ENCODE measurements around the gene MBD6. TPM values are rescaled to one million over a fixed set of nuclear protein-coding genes. Genes with fewer than 3 reads are reported as not detected.
"Not testable (repeated sequence)": the region's sequence is repeated elsewhere in the genome, so short reads cannot be mapped to it uniquely, and the experiment has no call there.

The MBD6 gene
- total RNA-seq, 1 donor from 2014 or later, result 3.6 TPM

DNA sequence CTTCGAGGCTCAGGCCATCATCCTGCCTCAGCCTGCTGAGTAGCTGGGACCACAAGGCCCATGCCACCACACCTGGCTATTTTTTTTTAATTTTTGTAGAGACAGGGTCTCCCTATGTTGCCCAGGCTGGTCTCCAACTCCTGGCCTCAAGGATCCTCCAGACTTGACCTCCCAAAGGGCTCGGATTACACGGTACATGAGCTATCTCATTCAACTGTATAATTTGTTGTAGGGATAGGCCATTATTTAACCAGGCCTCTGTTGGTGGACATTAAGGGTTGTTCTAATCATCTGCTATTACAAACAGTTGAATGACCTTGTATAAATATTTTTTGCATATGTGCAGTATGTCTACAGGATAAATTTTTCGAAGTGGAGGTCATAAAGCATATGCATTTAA is 36.2 kb downstream of the MBD6 start:
- Histone ChIP-seq H3K4me2 (no peak overlapping the region), H3K9ac (no peak overlapping the region), H4K20me1 (ENCODE audit: low read depth) (peaks cover 28% of the 10 kb centered on the region), H3K36me3 (no peaks in the 10 kb centered on the region), H2AFZ (replicated peaks) (no peak overlapping the region), H3F3A (ENCODE audit: low read depth) (peaks cover 11% of the 10 kb centered on the region), H3K9me3 (ENCODE audit: low read depth) (no peaks in the 10 kb centered on the region), H3K27ac (no peak overlapping the region), H3K4me1 (peaks cover 3% of the 10 kb centered on the region), H3K4me3 (no peak overlapping the region), H3K79me2 (ENCODE audit: low read depth) (peaks cover 36% of the 10 kb centered on the region), H3K27me3 (no peaks in the 10 kb centered on the region)
- peaks cover 7% of the 10 kb centered on the region for H3K27me3 Mint-ChIP-seq (ENCODE audit: insufficient read depth, low read depth)
- H3K4me1 Mint-ChIP-seq, result peaks cover 8% of the 10 kb centered on the region
- no peak overlapping the region for H3K27ac Mint-ChIP-seq
- H3K9me3 Mint-ChIP-seq, result no peaks in the 10 kb centered on the region
- H3K4me3 Mint-ChIP-seq, result no peak overlapping the region
- peaks cover 2% of the 10 kb centered on the region for H3K36me3 Mint-ChIP-seq
- no peak for DNase-seq (ENCODE audit: low spot score)
- TF ChIP-seq CTCF (IDR thresholded peaks at IDR 0.05) (no peak), EZH2 (IDR thresholded peaks at IDR 0.05) (no peak), EZH2phosphoT487 (IDR thresholded peaks at IDR 0.05) (no peak)

DNA sequence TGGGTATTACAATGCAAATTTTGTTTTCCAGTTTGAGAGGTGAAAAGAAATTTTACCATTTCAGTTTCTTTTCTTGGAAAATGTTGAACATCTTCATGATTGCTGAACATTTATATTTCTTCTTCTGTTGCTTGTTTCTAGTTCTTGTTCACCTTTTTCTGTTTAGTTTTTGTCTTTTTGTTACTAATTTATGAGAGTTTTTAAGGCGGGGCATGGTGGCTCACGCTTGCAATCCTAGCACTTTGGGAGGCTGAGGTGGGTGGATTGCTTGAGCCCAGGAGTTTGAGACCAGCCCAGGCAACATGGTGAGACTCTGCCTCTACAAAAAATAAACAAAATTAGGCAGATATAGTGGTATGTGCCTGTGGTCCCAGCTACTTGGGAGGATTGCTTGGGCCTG is 37.9 kb downstream of the MBD6 start:
- peaks cover 11% of the 10 kb centered on the region for H3K27me3 Mint-ChIP-seq (ENCODE audit: insufficient read depth, low read depth)
- H2AFZ ChIP-seq (replicated peaks), result no peak overlapping the region
- no peak overlapping the region for H3K27ac Mint-ChIP-seq
- no peak overlapping the region for H3K9ac ChIP-seq
- peaks cover 21% of the 10 kb centered on the region for H3K79me2 ChIP-seq (ENCODE audit: low read depth)
- no peak overlapping the region for H3K4me3 Mint-ChIP-seq
- H3K4me3 ChIP-seq, result no peak overlapping the region
- H3F3A ChIP-seq (ENCODE audit: low read depth), result peaks cover 7% of the 10 kb centered on the region
- H3K9me3 Mint-ChIP-seq, result no peaks in the 10 kb centered on the region
- peaks cover 10% of the 10 kb centered on the region for H3K36me3 Mint-ChIP-seq
- no peaks in the 10 kb centered on the region for H3K4me1 ChIP-seq
- no peaks in the 10 kb centered on the region for H3K36me3 ChIP-seq
- peaks cover 12% of the 10 kb centered on the region for H4K20me1 ChIP-seq (ENCODE audit: low read depth)
- no peak for DNase-seq (ENCODE audit: low spot score)
- H3K27ac ChIP-seq, result no peak overlapping the region
- TF ChIP-seq CTCF (IDR thresholded peaks at IDR 0.05), result no peak
- TF ChIP-seq EZH2 (IDR thresholded peaks at IDR 0.05), result no peak
- no peak for TF ChIP-seq EZH2phosphoT487 (IDR thresholded peaks at IDR 0.05)
- H3K9me3 ChIP-seq (ENCODE audit: low read depth), result no peaks in the 10 kb centered on the region
- H3K4me1 Mint-ChIP-seq, result no peaks in the 10 kb centered on the region
- H3K27me3 ChIP-seq, result no peaks in the 10 kb centered on the region
- H3K4me2 ChIP-seq, result no peak overlapping the region

GRCh38 chr12:57561117-57561516 is 38.5 kb downstream of the MBD6 start:
- H3K27ac ChIP-seq; H3K4me3 Mint-ChIP-seq; DNase-seq (ENCODE audit: low spot score); H3K4me1 Mint-ChIP-seq; H3K4me1 ChIP-seq; H3K27me3 ChIP-seq; H3K36me3 Mint-ChIP-seq; H3K36me3 ChIP-seq; H3K4me3 ChIP-seq; H3K9ac ChIP-seq; H3K9me3 ChIP-seq (ENCODE audit: low read depth); H3K9me3 Mint-ChIP-seq; H3F3A ChIP-seq (ENCODE audit: low read depth); H3K4me2 ChIP-seq; H4K20me1 ChIP-seq (ENCODE audit: low read depth); H2AFZ ChIP-seq (replicated peaks); H3K27ac Mint-ChIP-seq: not testable (repeated sequence)
- H3K79me2 ChIP-seq (ENCODE audit: low read depth), result peaks cover 21% of the 10 kb centered on the region
- peaks cover 11% of the 10 kb centered on the region for H3K27me3 Mint-ChIP-seq (ENCODE audit: insufficient read depth, low read depth)

GRCh38 chr12:57563358-57563757 is 40.7 kb downstream of the MBD6 start:
- H3K27me3 Mint-ChIP-seq (ENCODE audit: insufficient read depth, low read depth), result peaks cover 7% of the 10 kb centered on the region
- Histone ChIP-seq H2AFZ (replicated peaks) (no peak overlapping the region), H3K9ac (no peak overlapping the region), H3K79me2 (ENCODE audit: low read depth) (peaks cover 16% of the 10 kb centered on the region), H3K27ac (no peak overlapping the region), H3K9me3 (ENCODE audit: low read depth) (no peaks in the 10 kb centered on the region), H4K20me1 (ENCODE audit: low read depth) (no peaks in the 10 kb centered on the region), H3K4me2 (no peak overlapping the region), H3K4me3 (no peak overlapping the region), H3K4me1 (no peaks in the 10 kb centered on the region), H3F3A (ENCODE audit: low read depth) (no peaks in the 10 kb centered on the region), H3K36me3 (no peaks in the 10 kb centered on the region), H3K27me3 (no peaks in the 10 kb centered on the region)
- H3K4me1 Mint-ChIP-seq, result no peaks in the 10 kb centered on the region
- TF ChIP-seq EZH2phosphoT487 (IDR thresholded peaks at IDR 0.05) (no peak), EZH2 (IDR thresholded peaks at IDR 0.05) (no peak), CTCF (IDR thresholded peaks at IDR 0.05) (no peak)
- no peak overlapping the region for H3K4me3 Mint-ChIP-seq
- H3K27ac Mint-ChIP-seq, result no peak overlapping the region
- no peak for DNase-seq (ENCODE audit: low spot score)
- no peaks in the 10 kb centered on the region for H3K9me3 Mint-ChIP-seq
- H3K36me3 Mint-ChIP-seq, result peaks cover 10% of the 10 kb centered on the region

Measured in neural progenitor cell (in vitro differentiated cells).